ENCODE results near the gene COG2.

COG2 gene

DNA sequence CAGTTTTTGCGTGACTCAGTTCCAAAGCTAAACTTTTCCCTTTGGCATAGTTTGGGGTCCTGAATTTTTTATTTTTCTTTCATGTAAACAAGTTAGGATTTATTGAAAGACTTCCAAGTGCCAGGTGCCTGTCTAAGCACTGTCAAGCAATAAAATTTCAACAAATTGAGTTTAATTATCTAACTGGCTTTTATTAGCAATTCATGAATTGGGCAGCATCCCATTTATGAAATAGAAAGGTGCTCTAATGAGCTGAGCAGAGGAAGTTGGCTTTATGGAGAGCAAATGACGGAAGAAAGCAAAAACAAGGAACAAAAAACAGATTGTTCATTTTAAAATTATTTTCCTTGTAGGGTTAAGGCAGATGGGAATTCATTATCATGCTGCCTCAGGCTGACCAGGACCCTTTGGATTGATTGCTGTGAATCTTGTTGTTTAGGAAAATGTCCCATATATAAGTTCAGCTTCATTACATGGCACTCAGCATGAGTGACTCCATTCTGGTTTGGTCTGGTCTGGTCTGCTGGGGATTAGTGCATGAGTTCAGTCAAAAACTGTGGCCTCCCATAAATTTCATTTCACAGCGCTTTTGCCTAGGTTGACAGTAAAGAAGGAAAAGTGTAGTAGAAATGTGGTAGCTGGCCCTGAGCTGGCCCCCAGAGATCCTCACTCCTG is 21.5 kb upstream of the COG2 start:
- no peak for DNase-seq (ENCODE audit: low spot score)

DNA sequence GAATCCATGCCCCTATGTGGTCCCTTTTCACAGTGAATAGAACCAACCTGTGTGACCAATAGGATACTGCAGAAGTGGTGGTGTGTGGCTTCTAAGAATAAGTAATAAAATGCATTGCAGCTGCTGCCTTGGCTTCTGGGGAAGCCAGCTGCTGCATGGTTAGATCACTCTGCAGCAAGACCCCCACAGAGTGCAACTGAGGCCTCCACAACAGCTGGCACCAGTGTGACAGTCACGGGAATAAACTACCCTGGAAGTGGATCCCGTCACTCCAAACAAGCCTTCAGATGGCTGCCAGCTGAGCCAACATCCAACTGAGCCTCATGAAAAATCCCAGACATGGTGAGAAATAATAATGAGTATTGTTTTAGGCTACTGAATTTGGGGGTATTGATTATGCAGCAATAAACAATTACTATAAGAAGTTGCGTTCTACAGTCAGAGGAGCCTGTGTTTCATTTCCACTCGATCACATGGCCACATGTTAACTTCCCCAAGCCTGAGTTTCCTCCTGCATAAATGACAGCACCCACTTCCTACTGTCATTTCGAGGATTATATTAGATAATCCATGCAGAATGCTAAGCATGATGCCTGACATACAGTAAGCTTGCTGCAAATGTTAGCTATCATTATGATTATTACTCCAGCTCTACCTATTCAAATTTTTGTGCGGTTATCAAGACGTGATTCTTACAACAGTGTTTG is 20.8 kb upstream of the COG2 start:
- TF ChIP-seq, protein P1, sequence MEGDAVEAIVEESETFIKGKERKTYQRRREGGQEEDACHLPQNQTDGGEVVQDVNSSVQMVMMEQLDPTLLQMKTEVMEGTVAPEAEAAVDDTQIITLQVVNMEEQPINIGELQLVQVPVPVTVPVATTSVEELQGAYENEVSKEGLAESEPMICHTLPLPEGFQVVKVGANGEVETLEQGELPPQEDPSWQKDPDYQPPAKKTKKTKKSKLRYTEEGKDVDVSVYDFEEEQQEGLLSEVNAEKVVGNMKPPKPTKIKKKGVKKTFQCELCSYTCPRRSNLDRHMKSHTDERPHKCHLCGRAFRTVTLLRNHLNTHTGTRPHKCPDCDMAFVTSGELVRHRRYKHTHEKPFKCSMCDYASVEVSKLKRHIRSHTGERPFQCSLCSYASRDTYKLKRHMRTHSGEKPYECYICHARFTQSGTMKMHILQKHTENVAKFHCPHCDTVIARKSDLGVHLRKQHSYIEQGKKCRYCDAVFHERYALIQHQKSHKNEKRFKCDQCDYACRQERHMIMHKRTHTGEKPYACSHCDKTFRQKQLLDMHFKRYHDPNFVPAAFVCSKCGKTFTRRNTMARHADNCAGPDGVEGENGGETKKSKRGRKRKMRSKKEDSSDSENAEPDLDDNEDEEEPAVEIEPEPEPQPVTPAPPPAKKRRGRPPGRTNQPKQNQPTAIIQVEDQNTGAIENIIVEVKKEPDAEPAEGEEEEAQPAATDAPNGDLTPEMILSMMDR (IDR thresholded peaks at IDR 0.05; ENCODE audit: extremely low read depth, missing control alignments), result no peak
- no peak for DNase-seq (ENCODE audit: low spot score)

More for the DNA sequence above, 21.5 kb upstream of the COG2 start:
- TF ChIP-seq, protein P1 (IDR thresholded peaks at IDR 0.05; ENCODE audit: extremely low read depth, missing control alignments), result no peak

DNA sequence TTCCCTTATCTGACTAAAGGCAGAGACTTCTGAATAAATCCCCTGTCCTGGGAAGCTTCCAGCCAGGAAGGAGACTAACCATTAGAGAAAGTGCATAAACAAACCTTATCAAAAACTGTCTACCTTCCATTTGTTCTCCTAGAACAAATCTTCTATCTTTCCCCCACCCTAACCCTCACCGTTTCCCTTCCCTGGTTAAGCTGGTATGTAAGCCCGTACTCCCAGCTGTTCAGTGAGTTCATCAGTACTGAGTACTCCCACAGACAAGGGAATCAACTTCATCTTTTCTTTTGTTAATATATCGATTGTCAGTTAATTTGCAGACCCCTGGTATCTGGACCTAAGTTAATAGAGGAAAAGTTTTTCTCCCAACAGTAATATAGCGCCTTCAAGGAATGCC is 20.1 kb upstream of the COG2 start:
- TF ChIP-seq, protein P1 (IDR thresholded peaks at IDR 0.05; ENCODE audit: extremely low read depth, missing control alignments), result no peak
- no peak for DNase-seq (ENCODE audit: low spot score)

DNA sequence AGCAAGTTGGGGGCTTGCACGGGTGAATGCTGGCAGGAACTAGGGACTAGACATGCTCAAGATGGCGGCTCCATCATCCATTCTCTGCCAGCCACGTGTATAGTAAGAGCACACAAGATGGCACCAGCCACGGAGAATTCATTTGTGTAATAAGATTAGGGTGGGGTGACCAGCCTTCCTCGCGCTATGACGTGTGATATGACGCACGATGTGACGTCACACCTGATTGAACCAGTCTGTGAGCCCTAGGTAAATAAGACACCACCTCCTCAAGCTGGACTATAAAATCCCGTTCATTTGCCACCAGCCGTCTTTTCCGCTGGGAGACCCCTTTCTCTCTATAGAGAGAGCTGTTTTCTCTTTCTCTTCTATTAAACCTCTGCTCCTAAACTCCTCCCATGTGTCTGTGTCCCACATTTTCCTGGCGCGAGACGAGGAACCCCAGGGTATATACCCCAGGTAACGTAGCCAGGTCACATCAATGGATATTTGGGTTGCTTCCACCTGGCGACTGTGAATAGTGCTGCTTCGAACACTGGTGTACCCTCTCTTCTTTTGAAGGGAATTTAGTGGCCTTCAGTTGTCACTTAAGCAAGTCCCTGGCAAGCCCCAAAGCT is 18.1 kb upstream of the COG2 start:
- no peak for DNase-seq (ENCODE audit: low spot score)
- TF ChIP-seq, protein P1 (IDR thresholded peaks at IDR 0.05; ENCODE audit: extremely low read depth, missing control alignments), result no peak

DNA sequence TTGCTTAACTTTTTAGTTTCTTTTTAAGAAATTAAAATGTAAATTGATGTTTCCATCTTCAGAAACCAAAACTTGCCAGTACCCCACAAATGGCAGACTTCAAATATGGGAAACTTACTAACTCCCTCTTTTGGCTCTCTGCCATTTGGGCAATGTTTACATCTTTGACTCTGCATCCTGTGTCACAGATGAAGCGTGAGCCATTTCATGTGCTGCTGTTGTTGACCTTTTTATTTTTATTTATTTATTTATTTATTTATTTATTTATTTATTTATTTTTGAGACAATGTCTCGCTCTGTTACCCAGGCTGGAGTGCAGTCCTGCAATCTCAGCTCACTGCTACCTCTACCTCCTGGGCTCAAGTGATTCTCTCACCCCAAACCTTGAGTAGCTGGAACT is 16.0 kb upstream of the COG2 start:
- no peak for DNase-seq (ENCODE audit: low spot score)
- TF ChIP-seq, protein P1 (IDR thresholded peaks at IDR 0.05; ENCODE audit: extremely low read depth, missing control alignments), result no peak

DNA sequence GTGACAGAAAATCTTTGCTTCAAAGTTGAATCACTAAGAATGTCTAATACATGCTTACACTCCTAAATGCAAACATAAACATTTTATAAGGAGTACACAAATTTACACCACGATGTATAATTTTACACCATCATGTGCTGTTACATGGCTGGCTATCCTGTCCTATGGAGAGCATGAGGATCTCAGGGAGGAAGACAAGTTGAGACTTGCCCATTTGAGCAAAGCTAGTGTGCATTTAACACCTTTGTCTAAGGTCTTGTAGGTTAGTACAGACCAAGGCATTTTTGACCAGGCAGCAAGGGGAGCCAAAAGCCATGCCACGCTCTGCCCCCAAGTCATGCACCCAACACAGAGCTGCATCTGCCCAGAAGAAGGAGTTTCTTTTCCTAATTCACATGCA is 14.5 kb upstream of the COG2 start:
- no peak for DNase-seq (ENCODE audit: low spot score)
- TF ChIP-seq, protein P1 (IDR thresholded peaks at IDR 0.05; ENCODE audit: extremely low read depth, missing control alignments), result no peak

DNA sequence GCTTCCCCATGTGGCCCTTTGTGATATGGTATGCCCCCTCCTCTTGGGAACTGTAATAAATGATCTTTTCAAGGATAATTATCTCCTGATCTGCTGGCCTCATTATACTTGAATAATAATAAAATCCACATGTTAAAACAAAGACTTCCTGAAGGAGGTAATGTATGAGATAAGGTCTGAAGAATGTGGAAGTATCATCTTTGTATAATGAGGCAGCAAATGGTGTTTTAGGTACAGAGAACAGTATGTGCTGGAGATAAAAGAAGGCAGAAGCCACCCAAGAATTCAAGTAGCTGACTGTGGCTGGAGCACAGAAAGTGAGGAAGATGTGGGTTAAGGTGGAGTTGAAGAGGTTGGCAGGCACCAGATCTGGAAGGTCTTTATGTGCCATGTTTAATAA is 12.8 kb upstream of the COG2 start:
- DNase-seq (ENCODE audit: low spot score), result no peak
- TF ChIP-seq, protein P1 (IDR thresholded peaks at IDR 0.05; ENCODE audit: extremely low read depth, missing control alignments), result no peak

Measured in GM20000 (cell line).